A673 (cell line): ENCODE data around the gene C2orf66. TPM values are rescaled to one million over a fixed set of nuclear protein-coding genes. Genes with fewer than 3 reads are reported as not detected.

Experiments used
- BruUV-seq: library from RNA; stranded (reverse); fragments of 400-500 nt; replicated peaks from 2 replicates; lab custom pipeline; 2021; lab: Mats Ljungman, UMichigan
- CTCF ChIA-PET: fragments of 300-600 bp; sonication (Branson Sonifier 250); formaldehyde crosslinking; loops from one replicate; lab custom pipeline; 2022; ENCODE audit warnings: antibody characterized with exemption; lab: Charles Lee
- POLR2A ChIA-PET: fragments of 300-600 bp; sonication (Branson Sonifier 250); formaldehyde crosslinking; loops from one replicate; lab custom pipeline; 2022; ENCODE audit warnings: antibody characterized with exemption; ENCODE audit not compliant: low non-redundant PET; lab: Charles Lee
- DNase-seq: peaks from one replicate; pipeline ENCODE4 v3.0.0-alpha.2; 2015; ENCODE audit warnings: low spot score
- H3K27ac ChIP-seq: fragments of 200-600 bp; sonication (generic); 2 replicates; pipeline ENCODE4 v1.5.1; 2016; ENCODE audit warnings: mixed run types, low read depth, mild to moderate bottlenecking, mixed read lengths, antibody characterized with exemption, low read length; ENCODE audit not compliant: poor library complexity, severe bottlenecking
- H3K27me3 ChIP-seq: fragments of 200-600 bp; sonication (generic); replicated peaks from 2 replicates; pipeline ENCODE4 v1.6.1; 2017; ENCODE audit warnings: mixed run types, low read depth, mild to moderate bottlenecking, mixed read lengths, antibody characterized with exemption, low read length; ENCODE audit not compliant: insufficient read depth, poor library complexity
- H3K36me3 ChIP-seq: fragments of 200-600 bp; sonication (generic); 2 replicates; pipeline ENCODE4 v1.6.1; 2016; ENCODE audit warnings: mixed run types, mild to moderate bottlenecking, mixed read lengths, antibody characterized with exemption, low read length; ENCODE audit not compliant: insufficient read depth, poor library complexity, severe bottlenecking
- H3K4me1 ChIP-seq: fragments of 200-600 bp; sonication (generic); 2 replicates; pipeline ENCODE4 v1.6.1; 2017; ENCODE audit warnings: mixed run types, mild to moderate bottlenecking, mixed read lengths, antibody characterized with exemption, low read length; ENCODE audit not compliant: insufficient read depth, poor library complexity, severe bottlenecking
- H3K4me3 ChIP-seq: fragments of 200-600 bp; sonication (generic); 2 replicates; pipeline ENCODE4 v1.5.1; 2016; ENCODE audit warnings: low read depth, mixed run types, mild to moderate bottlenecking, mixed read lengths, low read length; ENCODE audit not compliant: poor library complexity, severe bottlenecking
- H3K9me3 ChIP-seq: fragments of 200-600 bp; sonication (generic); 2 replicates; pipeline ENCODE4 v1.6.1; 2016; ENCODE audit warnings: mixed run types, low read depth, mild to moderate bottlenecking, mixed read lengths, antibody characterized with exemption, low read length; ENCODE audit not compliant: poor library complexity, severe bottlenecking
- EZH2 ChIP-seq: fragments of 200-600 bp; sonication (generic); IDR thresholded peaks from 2 replicates; pipeline ENCODE4 v1.6.1; 2017; ENCODE audit warnings: borderline replicate concordance, low read depth, mild to moderate bottlenecking, mixed read lengths, antibody characterized with exemption, low read length; ENCODE audit not compliant: poor library complexity, severe bottlenecking
- intact Hi-C: fragments of 100-400 bp; cut with micrococcal nuclease; formaldehyde crosslinking; loops from one replicate; pipeline ENCODE4 v1.10.0; 2022; ENCODE audit not compliant: unreplicated experiment
- total RNA-seq: library from RNA; stranded (reverse); gene quantifications from 2 replicates; pipeline ENCODE4 v1.2.3, GENCODE V29; 2021
- TF ChIP-seq, protein P1 (sequence below): fragments of 300-800, 200-600 bp; sonication (generic); conservative IDR thresholded peaks from 2 replicates; pipeline ENCODE4 v1.5.1; 2017; ENCODE audit warnings: low read depth, mild to moderate bottlenecking, antibody characterized with exemption, low read length, moderate library complexity, mixed read lengths

The C2orf66 gene
- total RNA-seq, 1 experiment from 2014 or later = 0.28 TPM

DNA sequence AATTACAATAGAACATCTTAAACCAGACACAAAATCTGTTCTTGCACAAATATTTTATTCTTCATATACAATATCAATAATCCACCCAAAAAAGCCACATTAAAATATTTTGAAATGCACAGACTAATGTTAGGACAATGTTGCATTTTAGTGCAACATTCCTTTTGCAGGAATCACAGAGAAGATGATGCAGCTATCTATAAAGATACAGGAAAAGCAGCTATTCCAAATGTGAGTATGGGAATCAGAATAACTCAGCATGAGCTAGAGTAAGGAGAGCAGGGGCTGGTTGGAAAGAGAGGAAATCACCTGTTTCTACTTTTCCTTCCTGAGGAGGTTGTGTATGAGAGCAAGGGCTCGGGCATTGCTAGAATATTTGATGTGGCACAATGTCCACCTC lies 4.8 kb downstream of the C2orf66 start:
- H3K4me3 ChIP-seq = no peak overlapping the region
- no peaks in the 10 kb centered on the region for H3K27me3 ChIP-seq
- no TSS peak for BruUV-seq
- H3K27ac ChIP-seq = no peak overlapping the region
- no peak for TF ChIP-seq EZH2
- TF ChIP-seq, protein P1, sequence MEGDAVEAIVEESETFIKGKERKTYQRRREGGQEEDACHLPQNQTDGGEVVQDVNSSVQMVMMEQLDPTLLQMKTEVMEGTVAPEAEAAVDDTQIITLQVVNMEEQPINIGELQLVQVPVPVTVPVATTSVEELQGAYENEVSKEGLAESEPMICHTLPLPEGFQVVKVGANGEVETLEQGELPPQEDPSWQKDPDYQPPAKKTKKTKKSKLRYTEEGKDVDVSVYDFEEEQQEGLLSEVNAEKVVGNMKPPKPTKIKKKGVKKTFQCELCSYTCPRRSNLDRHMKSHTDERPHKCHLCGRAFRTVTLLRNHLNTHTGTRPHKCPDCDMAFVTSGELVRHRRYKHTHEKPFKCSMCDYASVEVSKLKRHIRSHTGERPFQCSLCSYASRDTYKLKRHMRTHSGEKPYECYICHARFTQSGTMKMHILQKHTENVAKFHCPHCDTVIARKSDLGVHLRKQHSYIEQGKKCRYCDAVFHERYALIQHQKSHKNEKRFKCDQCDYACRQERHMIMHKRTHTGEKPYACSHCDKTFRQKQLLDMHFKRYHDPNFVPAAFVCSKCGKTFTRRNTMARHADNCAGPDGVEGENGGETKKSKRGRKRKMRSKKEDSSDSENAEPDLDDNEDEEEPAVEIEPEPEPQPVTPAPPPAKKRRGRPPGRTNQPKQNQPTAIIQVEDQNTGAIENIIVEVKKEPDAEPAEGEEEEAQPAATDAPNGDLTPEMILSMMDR = no peak
- ChIA-PET POLR2A (no interaction called here), CTCF (no interaction called here)
- intact Hi-C loops = no loop called here
- H3K9me3 ChIP-seq = no peaks in the 10 kb centered on the region
- DNase-seq = no peak
- no peaks in the 10 kb centered on the region for H3K4me1 ChIP-seq
- H3K36me3 ChIP-seq = no peaks in the 10 kb centered on the region

DNA sequence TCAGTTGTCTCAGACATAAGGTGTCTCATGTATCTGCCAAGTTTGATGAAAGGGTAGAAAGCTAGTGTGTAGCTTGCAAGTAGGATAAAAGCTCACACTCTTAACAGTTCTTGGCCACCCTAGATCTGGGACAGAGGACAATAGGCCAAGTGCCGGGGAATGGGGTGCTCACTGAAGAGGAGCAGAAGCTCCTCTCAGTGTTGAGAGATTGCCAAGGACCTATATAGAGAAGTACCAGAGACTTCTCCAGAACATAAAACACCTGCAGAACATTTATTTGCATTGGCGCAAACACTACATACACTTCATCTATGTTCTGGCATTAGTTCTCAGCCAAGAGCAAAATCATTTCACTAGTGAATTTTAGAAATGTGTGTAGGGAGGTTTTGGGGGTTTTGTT lies 6.8 kb downstream of the C2orf66 start:
- Histone ChIP-seq H3K27ac (no peak overlapping the region), H3K4me1 (peaks cover 5% of the 10 kb centered on the region), H3K9me3 (no peaks in the 10 kb centered on the region), H3K27me3 (no peaks in the 10 kb centered on the region), H3K36me3 (peaks cover 4% of the 10 kb centered on the region), H3K4me3 (no peak overlapping the region)
- ChIA-PET POLR2A (no interaction called here), CTCF (no interaction called here)
- no peak for TF ChIP-seq EZH2
- TF ChIP-seq, protein P1 = no peak
- no TSS peak for BruUV-seq
- no peak for DNase-seq
- intact Hi-C loops = no loop called here

DNA sequence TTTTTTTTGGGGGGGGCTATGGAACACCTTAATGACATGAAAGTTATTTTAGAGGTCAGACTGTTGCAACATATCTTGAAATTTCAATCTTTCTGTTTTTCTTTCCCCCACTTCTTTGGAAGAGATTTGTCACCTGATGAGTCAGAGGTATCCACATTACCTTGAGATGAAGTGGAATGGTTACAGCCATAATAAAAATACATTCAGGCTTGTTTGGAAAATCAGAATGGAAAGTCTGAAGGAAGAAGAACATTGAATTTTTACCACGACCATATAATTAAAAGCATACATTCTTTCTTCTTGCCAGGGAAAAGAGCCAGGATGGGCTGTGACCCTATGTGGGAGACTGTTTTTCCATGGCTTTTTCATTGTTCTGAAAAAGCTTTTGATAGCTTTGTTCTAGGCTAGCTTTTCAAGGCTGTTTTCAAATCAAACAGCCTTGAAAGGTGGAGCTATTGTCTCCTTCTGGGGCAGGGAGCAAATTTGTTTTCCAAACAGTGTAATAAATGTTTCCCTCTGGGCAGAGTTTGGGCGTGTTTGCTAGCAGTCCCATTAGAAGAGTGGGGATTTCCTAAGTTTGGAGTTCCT lies 7.4 kb downstream of the C2orf66 start:
- CTCF ChIA-PET = no interaction called here
- no peak overlapping the region for H3K27ac ChIP-seq

More for the DNA sequence above, 7.4 kb downstream of the C2orf66 start:
- intact Hi-C loops = no loop called here
- Histone ChIP-seq H3K27me3 (no peaks in the 10 kb centered on the region), H3K4me3 (no peak overlapping the region), H3K9me3 (no peaks in the 10 kb centered on the region), H3K4me1 (peaks cover 5% of the 10 kb centered on the region), H3K36me3 (peaks cover 10% of the 10 kb centered on the region)
- TF ChIP-seq, protein P1 = no peak
- no peak for TF ChIP-seq EZH2
- POLR2A ChIA-PET = interaction anchor here (0.6 kb wide), 1 partner anchor 815 kb away, joined by 3 read pairs; no protein-coding TSS in a partner anchor
- BruUV-seq = no TSS peak
- DNase-seq = no peak
